ENCODE data around the gene ZNF662.

The ZNF662 gene

GRCh38 chr3:42887084-42887483, 18.9 kb upstream of the ZNF662 start:
- DNase-seq (ENCODE audit: low read depth in 3 of 3): no peak

- DNase-seq (ENCODE audit: low read depth in 3 of 3): no peak
Measured at GRCh38 chr3:42891042-42891441, 14.9 kb upstream of the ZNF662 start.

DNA sequence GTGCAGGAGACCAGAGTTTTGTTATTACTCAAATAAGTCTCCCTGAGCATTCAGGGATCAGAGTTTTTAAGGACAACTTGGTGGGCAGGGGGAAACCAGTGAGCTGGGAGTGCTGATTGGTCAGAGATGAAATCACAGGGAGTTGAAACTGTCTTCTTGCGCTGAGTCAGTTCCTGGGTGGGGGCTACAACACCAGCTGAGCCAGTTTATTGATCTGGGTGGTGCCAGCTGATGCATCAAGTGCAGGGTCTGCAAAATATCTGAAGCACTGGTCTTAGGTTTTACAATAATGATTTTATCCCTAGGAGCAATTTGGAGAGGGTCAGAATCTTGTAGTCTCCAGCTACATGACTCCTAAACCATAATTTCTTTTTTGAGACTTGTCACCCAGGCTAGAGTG, 13.8 kb upstream of the ZNF662 start:
- no peak for DNase-seq (ENCODE audit: low read depth in 3 of 3)

GRCh38 chr3:42892807-42893206, 13.1 kb upstream of the ZNF662 start:
- no peak for DNase-seq (ENCODE audit: low read depth in 3 of 3)

- no peak for DNase-seq (ENCODE audit: low read depth in 3 of 3)
Measured at GRCh38 chr3:42894698-42895579, 11.0 kb upstream of the ZNF662 start.

- no peak for DNase-seq (ENCODE audit: low read depth in 3 of 3)
Measured at GRCh38 chr3:42895580-42895868, 10.4 kb upstream of the ZNF662 start.

DNA sequence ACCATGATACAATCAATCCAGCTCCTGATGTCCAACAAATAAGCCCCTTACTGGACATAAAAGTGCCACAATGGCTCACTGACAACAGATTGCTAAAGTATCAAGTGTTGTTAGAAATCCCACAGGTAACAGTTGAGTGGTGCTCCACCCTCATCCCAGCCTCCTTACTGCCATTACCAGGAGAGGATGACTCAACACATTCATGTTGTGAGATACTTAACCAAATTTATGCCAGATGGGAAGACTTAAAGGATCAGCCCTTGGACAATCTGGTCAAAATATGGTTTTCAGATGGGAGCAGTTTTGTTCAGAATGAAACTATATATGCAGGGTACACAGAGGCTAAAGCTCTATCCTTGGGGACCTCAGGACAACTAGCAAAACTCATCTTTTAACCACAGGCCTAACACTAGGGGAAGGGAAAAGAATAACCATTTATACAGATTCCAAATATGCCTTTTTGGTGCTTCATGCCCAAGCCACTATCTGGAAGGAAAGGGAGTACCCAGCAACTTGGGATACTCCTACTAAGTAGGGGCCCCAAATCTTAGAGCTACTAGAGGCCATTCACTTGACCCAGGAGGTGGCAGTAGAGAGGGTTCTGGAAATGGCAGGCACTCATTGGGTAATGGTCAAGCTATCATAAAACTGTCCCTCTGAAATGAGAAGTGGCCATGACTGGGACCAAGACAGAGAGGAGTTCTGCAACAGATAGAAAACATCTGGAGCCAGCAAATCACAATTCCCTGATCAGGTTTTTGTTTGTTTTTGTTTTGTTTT, 6.9 kb upstream of the ZNF662 start:
- DNase-seq (ENCODE audit: low read depth in 3 of 3): no peak

DNA sequence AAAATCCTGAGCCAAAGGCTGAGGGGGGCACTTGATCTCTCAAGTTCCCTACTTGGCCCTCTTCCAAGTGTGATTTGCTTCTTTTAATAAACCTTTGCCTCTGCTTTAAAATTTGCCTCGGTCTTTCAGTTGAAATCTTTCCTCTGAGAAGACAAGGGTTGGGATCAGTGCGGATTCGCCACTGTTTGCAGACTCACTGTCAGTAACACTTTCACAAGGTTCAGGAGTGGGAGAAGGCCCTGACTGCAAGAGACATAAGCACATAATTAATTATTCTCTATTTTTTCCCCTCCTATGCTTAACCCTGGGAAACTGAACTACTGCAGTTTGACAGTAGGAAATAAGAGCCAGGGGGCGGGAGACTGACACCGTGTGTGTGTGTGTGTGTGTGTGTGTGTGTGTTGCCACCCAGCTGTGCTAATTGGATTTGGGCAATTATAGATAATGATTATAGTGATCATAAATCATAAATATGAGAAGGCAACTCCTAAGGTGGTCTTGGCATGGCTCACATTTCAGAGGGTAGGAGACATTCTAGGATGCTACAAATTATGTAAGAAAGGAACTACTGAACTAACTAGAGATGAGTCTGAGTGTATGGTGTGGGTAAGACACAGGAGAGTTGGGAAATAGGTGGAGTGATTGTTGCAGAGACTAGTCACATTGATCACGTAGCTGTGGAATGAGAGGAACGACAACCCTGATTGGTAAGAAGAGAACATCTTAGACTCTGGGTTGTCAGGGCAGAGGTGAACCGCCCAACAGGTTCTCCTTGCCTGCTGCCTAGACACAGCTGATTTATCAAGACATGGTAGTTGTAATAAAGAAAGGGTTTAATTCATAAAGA, 5.5 kb upstream of the ZNF662 start:
- DNase-seq (ENCODE audit: low read depth in 3 of 3): no peak

GRCh38 chr3:42901073-42901415, 4.9 kb upstream of the ZNF662 start:
- DNase-seq (ENCODE audit: low read depth in 3 of 3): no peak

- no peak for DNase-seq (ENCODE audit: low read depth in 3 of 3)
Measured at GRCh38 chr3:42902257-42902656, 3.7 kb upstream of the ZNF662 start.

DNA sequence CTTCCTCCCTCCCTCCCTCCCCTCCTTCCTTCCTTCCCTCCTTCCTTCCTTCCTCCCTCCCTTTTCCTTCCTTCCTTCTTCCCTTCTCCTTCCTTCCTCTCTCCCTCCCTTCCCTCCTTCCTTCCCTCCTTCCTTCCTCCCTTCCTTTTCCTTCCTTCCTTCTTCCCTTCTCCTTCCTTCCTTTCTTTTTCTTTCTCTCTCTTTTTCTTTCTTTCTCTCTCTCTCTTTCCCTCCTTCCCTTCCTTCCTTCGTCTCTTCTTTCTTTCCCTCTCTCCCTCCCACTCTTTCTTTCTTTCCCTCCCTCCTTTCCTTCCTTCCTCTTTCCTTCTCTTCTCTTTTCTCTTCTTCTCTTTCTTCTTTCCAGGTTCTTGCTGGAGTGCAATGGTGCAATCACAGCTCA, 1.9 kb upstream of the ZNF662 start:
- DNase-seq (ENCODE audit: low read depth in 3 of 3): no peak

GRCh38 chr3:42905740-42906069, 237 bp upstream of the ZNF662 start:
- DNase-seq (ENCODE audit: low read depth in 3 of 3): no peak

- no peak for DNase-seq (ENCODE audit: low read depth in 3 of 3)
Measured at GRCh38 chr3:42906848-42907183, 874 bp downstream of the ZNF662 start.

DNA sequence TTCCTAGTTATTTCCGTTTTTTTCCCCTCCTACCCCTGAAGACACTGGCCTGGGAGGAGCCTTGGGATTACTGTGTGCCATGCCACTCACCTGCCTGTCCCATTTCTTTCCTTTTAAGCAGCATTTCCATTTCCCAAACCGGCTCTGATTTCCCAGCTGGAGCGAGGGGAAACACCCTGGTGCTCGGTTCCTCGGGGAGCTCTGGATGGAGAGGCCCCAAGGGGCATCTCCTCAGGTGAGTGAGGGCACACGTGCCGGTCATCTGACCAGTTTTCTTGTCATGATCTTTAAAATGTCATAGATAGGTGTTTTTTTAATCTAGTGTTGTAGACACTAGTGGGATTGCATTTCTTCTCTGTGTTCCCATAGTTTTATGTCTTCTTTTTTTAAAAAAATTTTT, 2.7 kb downstream of the ZNF662 start:
- DNase-seq (ENCODE audit: low read depth in 3 of 3): no peak

- DNase-seq (ENCODE audit: low read depth in 3 of 3): no peak
Measured at GRCh38 chr3:42911551-42911950, 5.6 kb downstream of the ZNF662 start.

GRCh38 chr3:42914771-42915515, 9.0 kb downstream of the ZNF662 start:
- no peak for DNase-seq (ENCODE audit: low read depth in 3 of 3)

- DNase-seq (ENCODE audit: low read depth in 3 of 3): no peak
Measured at GRCh38 chr3:42923606-42924005, 17.7 kb downstream of the ZNF662 start.

DNA sequence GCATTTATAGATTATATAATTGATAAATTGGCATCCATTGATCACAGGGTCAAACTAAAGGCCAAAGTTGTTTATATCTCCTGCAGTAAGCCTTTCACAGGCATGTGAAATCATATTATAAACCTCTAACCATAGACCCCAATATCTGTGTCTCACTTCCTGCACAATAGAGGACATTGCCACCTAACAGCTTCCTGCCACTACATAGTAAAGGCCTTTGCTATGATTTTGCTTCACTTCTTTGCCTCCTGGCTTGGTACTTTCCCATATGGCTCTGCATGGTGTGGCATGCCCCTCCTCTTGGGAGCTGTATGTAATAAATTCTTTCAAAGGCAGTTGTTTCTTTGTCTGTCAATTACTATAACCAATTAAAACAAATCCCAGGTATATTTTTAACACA, 20.4 kb downstream of the ZNF662 start:
- DNase-seq (ENCODE audit: low read depth in 3 of 3): no peak

DNA sequence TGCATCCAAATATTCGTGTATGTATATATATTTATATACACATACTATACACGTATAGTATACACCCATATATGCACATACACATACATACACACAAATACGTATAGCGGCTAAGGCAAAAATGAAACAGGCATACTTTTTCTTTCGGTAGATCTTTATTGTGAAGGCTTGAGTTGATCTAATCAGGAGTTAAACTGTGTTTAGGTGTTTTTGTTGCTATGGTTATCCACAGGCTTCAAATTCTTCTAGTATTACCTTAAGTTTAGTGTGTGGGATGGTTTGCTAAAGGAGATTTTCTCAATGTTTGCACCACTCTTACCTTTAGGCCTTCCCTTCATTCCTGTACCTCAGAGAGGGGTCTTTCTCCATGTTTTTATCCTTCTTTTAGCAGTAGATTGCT, 28.2 kb downstream of the ZNF662 start:
- DNase-seq (ENCODE audit: low read depth in 3 of 3): no peak

- no peak for DNase-seq (ENCODE audit: low read depth in 3 of 3)
Measured at GRCh38 chr3:42934910-42935309, 29.0 kb downstream of the ZNF662 start.

DNA sequence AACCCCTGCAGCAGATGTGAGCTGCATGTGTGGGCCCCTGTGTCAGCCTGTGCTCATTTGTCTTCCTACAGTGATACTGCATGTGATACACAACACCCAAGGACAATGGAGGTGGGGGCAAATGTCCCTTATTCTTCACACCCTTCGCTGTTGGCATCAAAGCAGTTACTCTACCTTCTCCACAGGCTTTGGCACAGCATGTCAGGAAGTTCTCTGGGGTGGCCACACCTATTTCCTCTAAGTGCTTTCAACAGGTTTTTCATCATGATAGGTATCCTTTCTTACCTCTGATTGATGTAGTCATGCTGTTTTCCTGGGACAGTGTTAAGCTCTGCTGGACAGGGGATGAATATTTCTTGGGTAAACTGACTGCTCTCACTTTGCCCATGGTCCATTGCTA, 29.5 kb downstream of the ZNF662 start:
- no peak for DNase-seq (ENCODE audit: low read depth in 3 of 3)

All from stimulated activated CD4-positive, alpha-beta T cell treated with anti-CD3 and anti-CD28 coated beads, TNF-alpha, amount 100 ng/mL, for 4 hours (primary cell).